HTERT RPE-1 (cell line): ENCODE results near the gene ADGRL1.

Experiments used
- in situ Hi-C: fragments of 300-500 bp; cut with MboI; formaldehyde crosslinking; loops from 4 replicates; pipeline ENCODE4 v1.14.3; 2020; ENCODE audit warnings: low sequenced_read_pairs

Gene ADGRL1

DNA sequence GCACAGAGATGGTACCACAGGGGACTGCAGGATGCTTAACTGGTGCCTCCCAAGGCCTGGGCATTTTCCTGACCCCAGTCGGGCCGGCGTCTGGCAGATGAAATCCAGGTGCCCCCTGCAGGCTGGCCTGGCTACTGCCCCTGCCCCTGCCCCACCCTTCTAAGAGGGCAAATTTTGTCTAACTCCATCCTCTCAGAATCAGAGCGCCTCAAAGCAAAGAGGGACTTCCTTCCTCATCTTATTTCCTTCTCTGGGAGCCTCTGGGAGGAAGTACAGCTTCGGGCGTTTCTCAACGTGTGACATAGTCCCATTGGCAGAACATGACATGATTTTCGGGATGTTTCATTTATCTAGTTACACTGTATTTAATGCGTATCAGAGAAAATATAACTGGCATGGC is 91.1 kb downstream of the ADGRL1 start:
- in situ Hi-C loops = no loop called here

DNA sequence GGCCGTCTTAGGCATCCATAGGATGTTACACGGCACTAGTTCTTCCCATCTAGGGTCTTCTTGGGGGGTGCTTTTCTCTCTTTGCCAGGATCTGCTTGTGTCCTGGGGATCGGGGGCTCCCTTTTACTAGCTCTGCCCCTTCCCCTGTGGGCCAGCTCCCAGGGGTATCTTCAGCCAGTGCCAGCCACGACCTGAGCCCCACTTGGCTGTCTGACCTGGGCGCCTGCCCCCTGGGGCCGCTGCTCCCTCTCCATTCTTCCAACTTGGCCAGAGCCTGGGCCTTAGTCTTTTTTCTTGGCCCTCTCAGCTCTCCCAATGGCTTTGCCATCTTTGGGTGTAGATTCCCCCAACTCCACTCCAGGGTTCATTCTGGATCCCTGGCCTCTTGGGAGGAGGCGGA is 91.5 kb downstream of the ADGRL1 start:
- in situ Hi-C loops = no loop called here

DNA sequence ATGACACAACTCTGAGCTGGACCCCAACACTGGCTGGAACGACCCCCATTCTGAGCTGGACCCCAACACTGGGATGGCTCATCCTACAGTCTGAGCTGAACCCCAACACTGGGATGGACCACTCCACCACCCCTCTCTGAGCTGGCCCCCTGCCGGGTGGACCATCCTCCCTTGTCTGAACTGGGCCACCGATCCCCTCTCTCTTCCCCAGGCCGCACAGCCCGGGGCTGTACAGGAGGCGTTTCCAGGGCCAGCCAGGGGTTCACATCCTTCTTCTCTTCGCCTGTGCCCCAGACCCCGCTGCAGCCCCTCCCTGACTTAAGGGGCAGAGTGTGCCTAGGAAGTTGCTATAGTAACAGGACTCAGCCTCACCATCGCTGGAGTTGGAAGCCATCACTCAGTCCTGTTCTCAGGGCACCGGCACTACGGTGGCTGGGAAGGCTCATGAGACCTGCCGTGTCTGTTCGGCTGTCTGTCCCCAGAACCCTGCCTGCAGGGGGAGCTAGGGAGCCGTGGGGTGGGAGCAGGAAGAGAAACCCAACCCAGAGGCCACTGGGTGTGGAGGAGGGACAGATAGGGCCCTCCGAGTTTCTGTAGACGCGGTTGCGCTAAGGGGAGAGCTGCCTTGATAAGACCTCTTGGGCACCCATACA is 92.1 kb downstream of the ADGRL1 start:
- in situ Hi-C loops = no loop called here

DNA sequence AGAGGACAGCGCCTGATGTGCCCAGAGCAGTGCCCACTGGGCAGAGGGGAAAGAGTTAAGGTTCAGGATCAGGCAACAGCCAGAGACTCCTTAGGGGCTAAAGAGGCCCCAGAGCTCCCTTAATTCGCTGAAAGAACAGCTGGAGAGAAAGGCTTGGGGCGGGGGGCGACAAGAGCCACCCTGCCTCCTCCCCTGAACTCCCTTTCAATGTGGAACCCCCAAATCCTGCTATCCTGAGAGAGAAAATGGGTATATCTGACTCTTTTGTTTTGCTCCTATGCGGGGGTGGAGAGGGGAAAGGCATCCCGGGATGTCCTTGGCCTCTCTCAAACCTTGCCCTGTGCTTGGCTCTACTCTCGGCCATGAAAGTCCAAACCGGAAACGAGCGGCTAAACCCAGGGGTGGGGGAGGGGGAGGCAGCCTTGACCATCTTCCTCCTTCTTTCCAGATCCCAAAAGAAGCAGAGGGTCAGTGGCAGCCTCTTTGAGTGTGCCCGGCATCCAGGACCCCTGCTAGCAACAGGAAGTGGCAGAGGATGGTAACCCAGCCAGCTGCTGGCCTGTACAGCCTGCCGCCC is 93.1 kb downstream of the ADGRL1 start:
- in situ Hi-C loops = no loop called here

DNA sequence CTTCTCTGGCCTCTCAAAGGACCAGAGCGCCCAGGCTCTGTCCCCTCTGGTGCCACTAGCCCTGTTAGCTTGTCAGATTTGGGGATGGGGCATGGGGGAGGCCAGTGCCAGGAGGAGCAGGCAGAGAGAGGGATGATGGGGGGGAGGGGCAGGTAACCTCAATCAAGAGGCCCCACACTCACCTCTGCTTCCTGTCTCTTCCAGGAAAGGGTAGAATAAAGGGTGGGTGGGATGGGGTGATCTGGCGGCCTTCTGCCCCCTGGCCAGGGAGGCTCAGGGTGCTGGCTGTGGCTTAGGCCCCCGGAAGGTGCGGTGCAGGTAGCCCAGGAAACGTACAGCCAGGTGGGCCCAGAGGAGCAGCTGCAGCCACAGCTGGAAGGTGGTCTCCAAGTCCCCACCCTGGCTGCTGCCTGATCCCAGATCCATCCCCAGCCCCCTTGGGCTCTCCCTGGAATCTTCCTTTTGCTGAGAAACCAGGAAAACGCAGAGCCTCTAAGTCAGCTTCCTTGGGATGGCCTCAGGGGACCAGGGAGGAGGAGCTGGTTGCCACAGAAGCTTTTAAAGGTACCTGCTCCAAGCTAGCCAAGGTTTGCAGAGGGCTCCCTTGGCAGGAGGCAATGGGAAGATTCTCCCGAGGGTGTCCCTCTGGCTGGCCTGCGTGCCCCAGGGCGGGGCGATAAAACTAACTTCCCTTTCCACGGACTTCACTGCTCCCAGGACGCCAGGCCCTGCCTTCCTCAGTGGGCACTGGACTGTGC is 93.7 kb downstream of the ADGRL1 start:
- in situ Hi-C loops = no loop called here

DNA sequence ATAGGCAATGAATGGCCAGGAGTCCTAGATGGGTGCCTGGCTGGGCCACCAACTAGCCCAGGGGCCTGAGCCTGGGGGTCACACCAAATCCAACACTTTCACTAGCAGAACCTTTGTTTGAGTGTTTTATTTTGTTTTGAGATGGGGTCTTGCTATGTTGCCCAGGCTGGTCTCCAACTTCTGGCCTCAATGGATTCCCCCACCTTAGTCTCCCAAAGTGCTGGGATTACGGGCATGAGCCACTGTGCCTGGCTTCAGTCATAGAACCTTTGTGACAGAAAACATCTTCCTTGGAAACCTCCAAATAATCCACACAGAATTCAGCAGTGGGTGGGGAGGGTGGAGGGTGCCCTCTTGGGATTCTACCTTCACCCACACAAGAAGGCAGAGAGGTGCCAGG is 94.5 kb downstream of the ADGRL1 start:
- in situ Hi-C loops = no loop called here

DNA sequence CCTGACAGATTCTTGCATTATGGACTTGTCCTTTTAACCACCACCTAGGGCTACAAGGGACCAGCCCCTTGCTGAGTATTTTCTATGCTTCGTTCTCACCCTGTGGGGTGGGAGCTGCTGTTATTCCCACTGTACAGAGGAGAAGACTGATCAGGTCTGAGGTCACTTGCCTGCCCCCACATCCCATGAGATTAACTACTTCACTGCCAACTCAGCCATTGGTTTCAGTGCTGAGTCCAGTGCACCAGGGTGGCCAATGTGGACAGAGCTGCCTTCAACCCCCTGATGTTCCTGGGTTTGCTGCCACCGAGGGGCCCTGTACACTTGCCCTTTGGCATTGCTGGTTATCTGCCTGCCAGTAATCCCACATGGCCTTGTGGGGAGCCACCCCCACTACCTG is 95.3 kb downstream of the ADGRL1 start:
- in situ Hi-C loops = no loop called here

DNA sequence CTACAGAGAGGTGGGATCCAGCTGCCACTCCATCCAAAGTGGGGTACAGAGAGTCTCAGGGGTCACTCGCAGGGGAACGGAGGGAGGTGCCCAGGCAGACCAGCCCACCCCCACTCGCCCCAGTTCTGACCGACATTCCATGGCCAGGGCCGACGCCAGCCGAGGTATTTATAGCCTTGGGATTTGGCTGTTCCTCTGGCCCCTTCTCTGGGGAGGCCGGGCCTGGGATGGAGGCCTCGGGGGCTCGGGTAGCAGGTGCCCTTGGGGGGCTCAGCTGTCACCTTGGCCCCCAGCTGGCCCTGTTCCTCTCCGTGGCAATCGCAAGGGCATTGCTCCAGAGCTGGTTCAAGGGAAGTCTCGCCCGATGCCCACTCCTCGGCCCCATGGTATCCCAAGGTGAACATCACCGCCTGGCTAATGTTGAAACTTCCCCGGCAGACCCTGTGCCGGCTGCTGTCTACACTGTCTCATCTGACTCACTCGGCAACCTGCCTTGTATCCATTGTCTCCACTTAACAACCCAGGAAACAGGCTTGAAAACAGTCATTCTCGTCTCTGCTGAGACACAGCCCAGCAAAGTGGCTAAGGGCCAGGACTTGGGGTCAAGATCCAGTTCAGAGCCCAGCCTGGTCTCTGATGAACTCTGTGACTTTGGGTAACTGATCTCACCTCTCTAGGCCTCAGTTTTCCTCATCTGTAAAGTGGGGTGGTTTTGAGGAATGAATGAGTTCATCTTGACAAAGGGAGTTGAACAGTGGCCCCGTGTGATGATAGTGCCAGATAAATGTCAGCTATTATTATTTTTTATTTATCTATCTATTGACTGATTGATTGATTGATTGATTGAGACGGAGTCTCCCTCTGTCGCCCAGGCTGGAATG is 98.1 kb downstream of the ADGRL1 start:
- in situ Hi-C loops = no loop called here

DNA sequence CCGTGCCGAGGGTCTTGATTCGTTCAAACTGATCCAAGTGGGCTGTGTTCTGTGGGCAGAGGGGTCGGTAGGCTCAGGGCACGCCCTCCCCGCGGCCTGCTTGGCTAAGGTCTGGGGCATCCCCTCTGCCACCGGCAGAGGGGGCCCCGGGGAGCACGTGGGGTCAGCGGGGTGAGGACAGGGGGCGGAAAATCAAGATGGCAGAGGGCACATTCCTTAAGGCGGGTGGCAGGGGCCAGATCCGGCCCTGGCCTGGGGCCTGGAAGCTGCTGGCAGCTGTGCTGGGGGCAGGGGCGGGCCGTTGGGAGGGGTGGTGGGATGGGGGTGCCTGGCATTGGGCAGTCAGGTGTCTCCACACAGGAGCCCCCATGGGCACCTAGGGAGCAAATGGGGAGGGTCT is 99.1 kb downstream of the ADGRL1 start:
- in situ Hi-C loops = no loop called here

DNA sequence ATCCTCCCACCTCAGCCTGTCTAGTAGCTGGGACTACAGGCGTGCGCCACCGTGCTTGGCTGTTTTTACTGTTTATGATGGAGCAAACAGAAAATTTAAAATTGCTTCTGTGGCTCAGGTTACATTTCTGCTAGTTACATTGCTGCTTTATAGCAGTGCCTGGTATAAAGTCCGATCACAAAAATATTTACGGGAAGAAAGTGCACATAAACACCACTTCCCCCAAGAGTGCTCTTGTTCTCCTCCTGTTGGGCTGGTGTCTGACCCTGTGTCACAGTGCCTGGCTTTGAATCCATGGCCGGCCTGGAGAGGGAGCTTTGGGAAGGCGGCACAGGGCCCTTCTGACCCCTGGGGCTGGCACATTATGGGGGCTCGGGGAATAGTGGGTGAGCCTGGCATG is 100.3 kb downstream of the ADGRL1 start:
- in situ Hi-C loops = no loop called here

DNA sequence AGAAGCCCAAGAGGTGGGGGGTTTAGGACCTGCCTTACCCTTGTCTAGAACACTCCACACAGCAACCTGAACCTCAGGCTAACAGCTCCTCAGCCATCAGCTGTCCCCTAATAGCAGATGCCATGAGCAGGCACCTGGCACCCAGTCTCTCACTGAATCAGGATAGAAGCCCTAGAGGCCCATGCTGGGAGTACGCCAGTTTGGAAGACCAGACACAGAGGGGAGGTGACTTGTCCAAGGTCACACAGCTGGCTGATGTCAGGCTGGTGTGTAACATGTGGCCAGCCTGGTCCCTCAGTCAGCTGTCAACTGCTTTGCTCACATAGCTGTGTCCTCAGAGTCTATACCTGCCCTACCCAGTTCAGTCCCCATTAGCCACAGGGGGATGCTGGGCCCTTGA is 102.7 kb downstream of the ADGRL1 start:
- in situ Hi-C loops = no loop called here

DNA sequence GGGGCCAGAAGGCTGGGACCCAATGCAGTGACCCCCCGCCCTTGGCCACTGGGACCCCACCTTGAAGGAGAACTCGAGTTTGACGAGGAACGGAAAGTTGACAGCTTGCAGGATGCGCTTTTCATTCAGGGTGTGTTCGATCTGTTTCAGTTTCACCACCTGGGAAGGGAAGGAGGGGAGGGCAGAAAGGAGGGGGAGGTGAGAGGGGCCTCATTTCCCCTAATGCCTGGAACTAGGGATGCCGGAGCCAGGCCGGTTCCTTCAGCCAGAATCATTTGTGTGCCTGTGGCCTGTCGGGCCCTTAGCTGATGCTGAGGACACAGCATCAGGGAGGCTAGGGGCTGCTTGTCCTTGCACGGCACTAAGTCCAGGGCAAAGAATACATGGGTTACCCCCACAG is 103.2 kb downstream of the ADGRL1 start:
- in situ Hi-C loops = no loop called here

DNA sequence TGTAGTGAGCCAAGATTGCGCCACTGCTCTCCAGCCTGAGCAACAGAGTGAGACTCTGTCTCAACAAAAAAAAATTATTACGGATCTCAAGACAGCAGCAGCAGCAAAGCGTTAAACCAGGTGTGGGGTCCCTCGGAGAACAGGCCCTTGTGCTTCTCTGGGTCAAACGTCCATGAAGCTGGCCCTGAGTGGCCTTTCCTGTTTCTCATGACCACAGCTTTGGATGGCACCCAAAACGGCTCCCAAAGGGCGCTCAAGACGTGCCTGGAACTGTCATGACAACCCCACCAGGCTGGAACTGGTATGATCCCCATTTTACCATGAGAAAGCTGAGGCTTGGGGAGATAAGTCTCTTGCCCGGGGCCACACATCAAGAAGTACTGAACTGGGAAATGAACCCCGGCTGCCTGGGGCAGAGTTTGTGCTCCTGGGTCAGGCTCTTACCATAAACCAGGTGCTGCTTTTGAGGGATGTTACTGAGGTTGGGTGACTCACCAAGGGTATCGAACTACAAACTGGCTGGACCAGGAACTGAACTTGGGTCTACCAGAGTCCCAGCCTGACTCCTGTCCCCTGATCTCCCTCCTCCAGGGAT is 103.8 kb downstream of the ADGRL1 start:
- in situ Hi-C loops = no loop called here

DNA sequence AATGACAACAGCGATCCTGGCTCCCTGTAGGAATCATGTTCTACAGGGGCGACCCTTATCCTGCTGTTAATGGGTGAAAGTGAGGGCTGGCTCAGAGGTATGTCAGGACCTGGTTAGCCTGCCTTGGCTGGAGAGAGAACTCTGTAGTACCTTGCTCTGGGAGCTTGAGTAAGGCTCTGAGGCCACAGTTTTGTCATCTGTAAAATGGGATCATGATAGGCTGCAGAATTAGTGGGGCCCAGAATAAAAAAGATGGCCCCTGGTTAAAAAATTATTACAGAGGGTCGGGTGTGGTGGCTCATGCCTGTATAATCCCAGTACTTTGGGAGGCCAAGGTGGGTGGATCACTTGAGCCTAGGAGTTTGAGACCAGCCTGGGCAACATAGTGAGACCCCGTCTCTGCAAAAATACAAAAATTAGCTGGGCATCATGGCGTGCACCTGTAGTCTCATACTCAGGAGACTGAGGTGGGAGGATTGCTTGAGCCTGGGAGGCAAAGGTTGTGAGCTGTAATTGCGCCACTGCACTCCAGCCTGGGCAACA is 104.9 kb downstream of the ADGRL1 start:
- in situ Hi-C loops = no loop called here
